ENCODE measurements around the gene CLCNKA.

The CLCNKA gene

GRCh38 chr1:16067127-16067768 is 45.4 kb downstream of the CLCNKA start:
- DNase-seq (ENCODE audit: extremely low read depth, low read depth): no peak
- no peak for TF ChIP-seq CTCF (IDR thresholded peaks at IDR 0.05; ENCODE audit: low read depth, low read length)

GRCh38 chr1:16067933-16068332 is 46.1 kb downstream of the CLCNKA start:
- DNase-seq (ENCODE audit: extremely low read depth, low read depth): no peak
- no peak for TF ChIP-seq CTCF (IDR thresholded peaks at IDR 0.05; ENCODE audit: low read depth, low read length)

- no peak for DNase-seq (ENCODE audit: extremely low read depth, low read depth)
- TF ChIP-seq CTCF (IDR thresholded peaks at IDR 0.05; ENCODE audit: low read depth, low read length): no peak
Measured at GRCh38 chr1:16068356-16069270, 46.8 kb downstream of the CLCNKA start.

GRCh38 chr1:16070640-16071355 is 49.0 kb downstream of the CLCNKA start:
- no peak for DNase-seq (ENCODE audit: extremely low read depth, low read depth)
- TF ChIP-seq CTCF (IDR thresholded peaks at IDR 0.05; ENCODE audit: low read depth, low read length): no peak

GRCh38 chr1:16071614-16072013 is 49.8 kb downstream of the CLCNKA start:
- DNase-seq (ENCODE audit: extremely low read depth, low read depth): no peak

GRCh38 chr1:16072095-16072494 is 50.3 kb downstream of the CLCNKA start:
- no peak for DNase-seq (ENCODE audit: extremely low read depth, low read depth)
- no peak for TF ChIP-seq CTCF (IDR thresholded peaks at IDR 0.05; ENCODE audit: low read depth, low read length)

More at GRCh38 chr1:16071614-16072013, 49.8 kb downstream of the CLCNKA start:
- TF ChIP-seq CTCF (IDR thresholded peaks at IDR 0.05; ENCODE audit: low read depth, low read length): no peak
